Measurements from ENCODE around the gene PON3. TPM values are rescaled to one million over a fixed set of nuclear protein-coding genes. Genes with fewer than 3 reads are reported as not detected.

The PON3 gene
- total and polyA plus RNA-seq, 2 experiments from 2014 or later, result 1.4 to 1.6 TPM

GRCh38 chr7:95397381-95397780, 1.2 kb upstream of the PON3 start:
- ATAC-seq (no peak), DNase-seq (ENCODE audit: low spot score) (no peak)
- H3K79me2 ChIP-seq (replicated peaks; ENCODE audit: insufficient read depth), result no peaks in the 10 kb centered on the region
- H3K4me2 ChIP-seq, result peak overlapping the region; percentile 90
- H3K36me3 ChIP-seq (ENCODE audit: insufficient read depth), result no peaks in the 10 kb centered on the region
- Mint-ChIP-seq H3K27me3 (ENCODE audit: insufficient read depth, low read depth, poor library complexity) (peaks cover 15% of the 10 kb centered on the region), H3K4me3 (peak overlapping the region; percentile 71), H3K9me3 (no peaks in the 10 kb centered on the region), H3K27ac (no peak overlapping the region), H3K4me1 (peaks cover 9% of the 10 kb centered on the region), H3K36me3 (ENCODE audit: low read depth) (no peaks in the 10 kb centered on the region)
- H3K27me3 ChIP-seq (ENCODE audit: insufficient read depth), result peaks cover 15% of the 10 kb centered on the region; the same call in 1 of the 2 replicates
- no peaks in the 10 kb centered on the region for H4K20me1 ChIP-seq (replicated peaks; ENCODE audit: insufficient read depth)
- peak overlapping the region; percentile 72; the same call in 1 of the 2 replicates for H3K4me3 ChIP-seq
- no peak overlapping the region for H2AFZ ChIP-seq
- no peaks in the 10 kb centered on the region for H3F3A ChIP-seq (replicated peaks; ENCODE audit: low read depth)
- TF ChIP-seq POLR2AphosphoS5 (IDR thresholded peaks at IDR 0.05; ENCODE audit: low read depth), result no peak
- TF ChIP-seq NANOG (IDR thresholded peaks at IDR 0.05; ENCODE audit: borderline replicate concordance), result no peak
- no peak for TF ChIP-seq JUNB (IDR thresholded peaks at IDR 0.05; ENCODE audit: unreplicated experiment)
- no peak for TF ChIP-seq ZNF331 (CRISPR knock-in tag; IDR thresholded peaks at IDR 0.05; ENCODE audit: low read depth)
- no peak for TF ChIP-seq ZNF462 (CRISPR knock-in tag; IDR thresholded peaks at IDR 0.05)
- no peak for TF ChIP-seq ETS1 (IDR thresholded peaks at IDR 0.05)
- TF ChIP-seq EZH2 (IDR thresholded peaks at IDR 0.05; ENCODE audit: low read depth, unreplicated experiment), result no peak
- no peak for TF ChIP-seq ZNF114 (CRISPR knock-in tag; IDR thresholded peaks at IDR 0.05)
- no peak for TF ChIP-seq REST (IDR thresholded peaks at IDR 0.05; ENCODE audit: unreplicated experiment)
- no peak overlapping the region for H3K27ac ChIP-seq (ENCODE audit: low read depth)
- peaks cover 3% of the 10 kb centered on the region; the same call in 1 of the 2 replicates for H3K4me1 ChIP-seq (ENCODE audit: insufficient read depth)
- H3K9me2 ChIP-seq (ENCODE audit: insufficient read depth), result no peaks in the 10 kb centered on the region
